Right forelimb (tissue), 1 donor: ENCODE measurements around the gene ZNF428.
"Not testable (repeated sequence)": the region's sequence is repeated elsewhere in the genome, so short reads cannot be mapped to it uniquely, and the experiment has no call there.

Source experiments
- DNase-seq: peaks from one replicate; pipeline ENCODE4 v3.0.0-alpha.2; 2018

The ZNF428 gene

DNA sequence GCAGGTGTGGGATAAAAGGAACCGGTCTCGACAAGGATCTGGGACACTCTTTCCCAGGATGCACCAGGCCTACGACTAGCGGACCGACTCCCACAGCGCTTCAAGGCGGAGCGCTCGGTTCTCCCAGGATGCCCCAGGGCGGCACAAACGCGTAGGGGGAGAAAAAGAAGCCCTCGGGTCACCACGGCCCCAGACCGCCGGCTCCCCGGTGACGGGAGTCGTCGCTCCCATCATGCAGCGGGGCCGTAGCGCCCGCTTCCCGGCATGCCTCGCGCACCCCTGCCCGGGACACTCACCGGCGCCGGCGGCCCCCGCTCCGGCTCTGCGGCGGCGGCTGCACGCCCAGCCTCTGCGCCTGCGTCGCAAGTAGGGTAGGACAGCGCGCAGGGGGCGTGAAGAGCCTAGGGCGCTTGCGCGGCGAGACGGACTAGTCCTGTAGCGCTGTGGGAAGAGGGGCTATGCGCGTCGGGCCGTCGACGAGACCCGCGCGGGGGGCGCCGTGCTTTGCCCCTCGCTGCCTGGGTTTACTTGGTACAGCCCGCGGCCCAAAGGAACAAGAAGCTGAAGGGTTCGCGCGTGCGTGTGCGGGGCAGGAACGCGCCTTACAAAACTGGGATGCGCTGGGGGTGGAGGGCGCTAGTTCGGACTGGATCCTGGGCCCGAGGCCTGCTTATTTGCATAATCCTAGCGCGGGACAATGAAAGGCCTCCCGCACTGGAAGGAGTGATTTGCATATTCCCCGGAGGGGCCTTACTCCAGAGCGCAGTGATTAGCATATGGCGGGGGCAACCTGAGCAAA, at the start of gene ZNF428:
Gene ZNF428 (minus strand): TSS at position 368 of the 799 bp plus-strand sequence. CDS start 5,325 bp downstream, outside the sequence.
- DNase-seq: peak; percentile 92

GRCh38 chr19:43668406-43669109, 49.1 kb upstream of the ZNF428 start:
- DNase-seq: peak; percentile 98

GRCh38 chr19:43667876-43668405, 48.5 kb upstream of the ZNF428 start:
- no peak for DNase-seq

- no peak for DNase-seq
These were observed 47.9 kb upstream of the ZNF428 start for GRCh38 chr19:43667126-43667875.

DNA sequence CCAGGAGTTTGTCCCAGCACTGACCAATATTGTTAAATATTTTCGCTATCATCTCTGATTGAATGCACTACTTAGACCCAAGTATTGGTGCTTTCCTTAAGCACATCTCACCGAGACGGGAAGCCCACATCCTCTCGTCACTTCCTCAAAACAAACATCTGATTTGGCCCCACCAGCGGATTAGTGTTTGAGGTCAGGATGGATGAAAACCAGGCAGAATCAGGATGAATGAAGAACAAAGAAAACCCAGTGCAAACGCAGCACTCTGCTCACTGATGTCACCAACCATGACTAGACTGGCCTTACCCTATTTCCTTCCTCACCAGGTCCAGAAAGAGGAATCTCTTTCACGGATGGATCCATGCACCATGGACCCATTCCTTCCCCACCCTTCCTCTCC, 44.6 kb upstream of the ZNF428 start:
- no peak for DNase-seq

- DNase-seq: no peak
These were observed 43.1 kb upstream of the ZNF428 start for GRCh38 chr19:43662487-43662886.

DNA sequence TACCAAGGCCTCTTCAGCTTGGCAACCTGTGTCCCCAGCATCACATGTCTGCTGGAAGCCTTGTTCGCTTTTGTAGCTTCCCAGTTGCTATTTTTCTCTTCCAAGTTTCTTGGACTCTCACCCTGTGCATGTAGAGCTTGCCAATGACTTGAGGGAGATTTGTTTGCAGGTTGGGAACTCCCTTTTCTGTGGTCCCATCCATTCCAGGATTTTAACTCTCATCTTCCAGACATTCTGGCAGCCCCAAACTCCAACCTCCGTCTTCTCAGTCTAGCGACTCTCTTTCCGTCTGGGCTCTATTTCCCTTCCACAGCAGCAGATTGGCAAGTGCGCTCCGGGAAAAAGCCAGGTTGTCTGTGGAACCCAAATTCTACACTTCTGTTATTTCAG, 41.5 kb upstream of the ZNF428 start:
- DNase-seq: no peak

GRCh38 chr19:43660301-43660970, 41.0 kb upstream of the ZNF428 start:
- DNase-seq: no peak

GRCh38 chr19:43658494-43658893, 39.1 kb upstream of the ZNF428 start:
- DNase-seq: no peak

- no peak for DNase-seq
These were observed 38.6 kb upstream of the ZNF428 start for GRCh38 chr19:43658001-43658400.

DNA sequence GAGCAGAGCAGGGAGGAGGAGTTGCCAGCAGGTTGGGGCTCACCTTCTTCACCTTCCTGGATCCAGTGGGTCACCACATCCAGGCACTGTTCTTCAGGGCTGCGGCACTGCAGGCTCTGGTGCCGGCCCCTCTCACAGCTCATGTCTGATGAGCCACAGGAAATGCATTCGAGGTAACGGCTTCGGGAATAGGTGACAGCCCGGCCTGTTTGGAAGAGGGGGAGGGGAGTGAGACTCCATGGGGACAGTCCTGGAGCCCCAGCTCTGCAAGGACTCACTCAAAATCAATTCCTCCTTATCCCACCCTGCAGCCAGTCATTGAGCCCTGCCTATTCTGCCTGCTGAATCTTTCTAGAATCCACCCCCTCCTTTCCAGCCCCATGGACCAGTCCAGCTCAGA, 37.0 kb upstream of the ZNF428 start:
- no peak for DNase-seq

DNA sequence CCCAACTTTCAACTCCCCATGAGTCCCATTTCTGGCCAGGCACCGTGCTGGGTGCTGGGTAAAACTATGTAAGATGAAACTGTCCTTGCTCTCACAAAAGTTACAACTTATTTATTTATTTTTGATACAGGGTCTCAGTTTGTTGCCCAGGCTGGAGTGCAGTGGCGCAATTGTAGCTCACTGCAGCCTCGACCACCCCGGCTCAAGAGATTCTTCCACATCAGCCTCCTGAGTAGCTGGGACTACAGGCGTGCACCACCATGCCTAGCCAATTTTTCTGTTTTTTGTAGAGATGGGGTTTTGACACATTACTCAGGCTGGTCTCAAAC, 33.1 kb upstream of the ZNF428 start:
- DNase-seq: no peak

DNA sequence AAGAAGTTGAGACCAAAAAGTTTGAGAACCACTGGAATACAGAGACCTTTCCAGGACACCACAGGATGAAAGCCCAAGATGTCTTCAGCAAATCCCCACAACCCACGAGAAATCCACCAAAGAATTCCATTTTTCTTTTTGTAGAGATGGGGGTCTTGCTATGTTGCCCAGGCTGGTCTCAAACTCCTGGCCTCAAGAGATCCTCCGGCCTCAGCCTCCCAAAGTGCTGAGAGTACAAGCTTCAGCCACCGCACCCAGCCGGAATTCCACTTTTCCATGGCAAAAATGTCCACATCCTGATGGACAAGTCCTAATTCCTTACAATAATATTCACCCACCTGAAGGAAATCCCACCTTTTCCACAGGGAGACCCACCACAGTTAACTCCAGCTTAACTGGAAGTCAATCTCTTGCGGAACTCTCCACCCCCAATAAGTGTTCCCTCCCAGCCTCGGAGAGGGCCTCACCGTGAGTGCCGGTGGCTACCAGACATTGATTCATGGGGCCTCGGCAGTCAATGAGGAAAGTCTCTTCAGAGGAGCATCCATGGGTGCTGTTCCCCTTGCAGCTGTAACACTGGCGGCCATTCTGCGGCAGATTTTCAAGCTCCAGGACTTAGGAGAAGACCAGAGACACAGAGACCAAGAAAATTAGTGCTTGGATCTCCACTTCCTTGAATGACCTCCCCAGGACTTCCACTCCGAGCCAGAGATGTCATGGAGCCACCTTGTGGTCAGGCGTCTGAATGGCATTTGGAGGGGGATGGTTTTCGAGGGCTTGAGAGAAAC, 32.5 kb upstream of the ZNF428 start:
- DNase-seq: peak; percentile 71

GRCh38 chr19:43650276-43650675, 30.8 kb upstream of the ZNF428 start:
- DNase-seq: not testable (repeated sequence)

GRCh38 chr19:43649514-43649913, 30.1 kb upstream of the ZNF428 start:
- no peak for DNase-seq

- DNase-seq: no peak
These were observed 29.2 kb upstream of the ZNF428 start for GRCh38 chr19:43648633-43649032.

GRCh38 chr19:43644181-43644580, 24.8 kb upstream of the ZNF428 start:
- DNase-seq: no peak

DNA sequence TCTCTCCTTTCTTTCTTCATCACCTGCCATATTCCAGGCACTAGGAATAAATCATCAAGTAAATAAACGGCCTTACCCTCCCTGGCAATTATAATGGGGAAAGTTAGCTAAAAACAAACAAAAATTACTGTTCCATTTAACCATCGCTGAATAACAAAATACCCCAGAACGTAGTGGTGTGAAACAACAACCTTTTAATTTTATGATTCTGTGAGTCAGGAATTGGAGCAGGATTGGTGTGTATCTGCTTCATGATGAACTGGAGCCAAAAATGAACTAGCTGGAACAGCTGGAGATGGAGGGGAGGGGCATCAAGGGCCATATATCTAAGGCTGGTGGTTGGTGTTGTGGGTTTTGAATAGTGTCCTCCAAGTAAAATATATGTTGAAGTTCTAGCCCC, 23.9 kb upstream of the ZNF428 start:
- no peak for DNase-seq

DNA sequence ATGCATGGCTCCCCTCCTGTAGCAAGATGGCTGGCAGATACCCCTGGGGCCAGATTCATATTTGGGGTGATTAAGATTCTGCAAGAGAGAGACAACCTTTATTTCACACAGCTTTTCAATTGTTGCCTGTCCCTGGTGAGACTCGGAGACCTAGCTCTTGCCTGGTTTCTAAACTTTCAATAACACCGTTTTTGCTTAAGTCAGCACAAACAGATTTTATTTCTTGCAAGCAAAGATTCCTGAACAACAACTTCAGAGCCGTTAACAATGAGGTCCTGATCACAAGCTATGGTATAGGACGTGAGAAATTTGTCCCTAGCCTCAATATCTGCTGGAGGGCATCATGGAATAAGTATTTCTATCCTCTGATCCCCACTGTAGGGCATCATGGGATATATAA, 23.1 kb upstream of the ZNF428 start:
- no peak for DNase-seq

- no peak for DNase-seq
These were observed 21.9 kb upstream of the ZNF428 start for GRCh38 chr19:43641333-43641732.

GRCh38 chr19:43640424-43640757, 21.0 kb upstream of the ZNF428 start:
- DNase-seq: no peak
